ENCODE data around the gene LRRC75B. TPM values are rescaled to one million over a fixed set of nuclear protein-coding genes. Genes with fewer than 3 reads are reported as not detected.
A peak's percentile ranks its signal among the peaks of the same experiment; 100 is the strongest.

The LRRC75B gene
- total and polyA plus RNA-seq, 2 of the 8 experiments (the other 6 are each of a cell fraction or from before 2014, with no cell fraction given), result 12.2 to 26.6 TPM

- no peak for FAIRE-seq
These were observed 6.6 kb upstream of the LRRC75B start for GRCh38 chr22:24599514-24599913.

More at GRCh38 chr22:24599514-24599913, 6.6 kb upstream of the LRRC75B start:
- peak overlapping the region; percentile 95; the same call in 1 of the 2 replicates for H2BK12ac ChIP-seq (ENCODE audit: low read depth, low read length)
- ChIA-PET CTCF (ENCODE audit: partially characterized antibody) (interaction anchor here (1.1 to 1.2 kb wide), 2 partner anchors 11 to 173 kb away, joined by 4 read pairs; no protein-coding TSS in a partner anchor), POLR2A (ENCODE audit: partially characterized antibody) (interaction anchor here (0.6 to 1.2 kb wide), 3 partner anchors 15 to 179 kb away, joined by 3 to 5 read pairs (median 3); no protein-coding TSS in a partner anchor)
- H3K23ac ChIP-seq (ENCODE audit: insufficient read length), result no peak overlapping the region
- no peaks in the 10 kb centered on the region for H4K20me1 ChIP-seq (replicated peaks in 1 of 2; ENCODE audit: control insufficient read depth in 1 of 2, insufficient read depth in 2 of 2, low read length in 2 of 2)
- peaks cover 7 to 24% (median 13%) of the 10 kb centered on the region in 4 experiments for H3K4me1 ChIP-seq (replicated peaks in 1 of 4; ENCODE audit: control insufficient read depth in 3 of 4, insufficient read depth in 4 of 4, low read length in 3 of 4)
- H4K5ac ChIP-seq (ENCODE audit: insufficient read length, low read depth, low read length), result no peak overlapping the region
- H3K9ac ChIP-seq (replicated peaks in 1 of 4; ENCODE audit: extremely low read depth in 1 of 4, low read depth in 3 of 4, low read length in 3 of 4), result no peak overlapping the region
- 0 out of 2 replicates have a peak overlapping the region, but pooled peaks have one; percentile 1 for H2AFZ ChIP-seq (ENCODE audit: low read length)
- H3K4ac ChIP-seq (replicated peaks; ENCODE audit: insufficient read length, low read depth, low read length), result no peak overlapping the region
- H2BK5ac ChIP-seq (ENCODE audit: low read depth, low read length), result peak overlapping the region; percentile 87; the same call in 1 of the 2 replicates
- TF ChIP-seq, protein P1, sequence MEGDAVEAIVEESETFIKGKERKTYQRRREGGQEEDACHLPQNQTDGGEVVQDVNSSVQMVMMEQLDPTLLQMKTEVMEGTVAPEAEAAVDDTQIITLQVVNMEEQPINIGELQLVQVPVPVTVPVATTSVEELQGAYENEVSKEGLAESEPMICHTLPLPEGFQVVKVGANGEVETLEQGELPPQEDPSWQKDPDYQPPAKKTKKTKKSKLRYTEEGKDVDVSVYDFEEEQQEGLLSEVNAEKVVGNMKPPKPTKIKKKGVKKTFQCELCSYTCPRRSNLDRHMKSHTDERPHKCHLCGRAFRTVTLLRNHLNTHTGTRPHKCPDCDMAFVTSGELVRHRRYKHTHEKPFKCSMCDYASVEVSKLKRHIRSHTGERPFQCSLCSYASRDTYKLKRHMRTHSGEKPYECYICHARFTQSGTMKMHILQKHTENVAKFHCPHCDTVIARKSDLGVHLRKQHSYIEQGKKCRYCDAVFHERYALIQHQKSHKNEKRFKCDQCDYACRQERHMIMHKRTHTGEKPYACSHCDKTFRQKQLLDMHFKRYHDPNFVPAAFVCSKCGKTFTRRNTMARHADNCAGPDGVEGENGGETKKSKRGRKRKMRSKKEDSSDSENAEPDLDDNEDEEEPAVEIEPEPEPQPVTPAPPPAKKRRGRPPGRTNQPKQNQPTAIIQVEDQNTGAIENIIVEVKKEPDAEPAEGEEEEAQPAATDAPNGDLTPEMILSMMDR (IDR thresholded peaks at IDR 0.05; ENCODE audit: control extremely low read depth in 1 of 3, insufficient read depth in 1 of 3, low read depth in 1 of 3, low read length in 3 of 3), result peak; percentile 5 to 6 (median 6); a peak in 2 of 4 replicates
- TF ChIP-seq RAD21 (IDR thresholded peaks at IDR 0.05 in 1 of 2, conservative IDR thresholded peaks at IDR 0.05 in 1 of 2; ENCODE audit: low read depth in 2 of 2, low read length in 2 of 2) (0 out of 4 replicates have a peak, but pooled peaks of 1 of the 2 experiments have one; percentile 9), HDAC6 (IDR thresholded peaks at IDR 0.05; ENCODE audit: low read depth, low read length) (no peak)
- no peak overlapping the region for H3K14ac ChIP-seq (ENCODE audit: insufficient read length)
- H2BK120ac ChIP-seq (replicated peaks; ENCODE audit: low read depth, low read length), result no peak overlapping the region
- no peaks in the 10 kb centered on the region for H3K9me3 ChIP-seq (ENCODE audit: insufficient read depth in 2 of 2, low read depth in 1 of 2, low read length in 1 of 2)
- peak in 1 of 2 experiments; percentile 54 for DNase-seq (ENCODE audit: low read depth in 1 of 2, low spot score in 2 of 2)
- no peaks in the 10 kb centered on the region for H3K79me1 ChIP-seq (ENCODE audit: low read depth, low read length)
- H3K4me3 ChIP-seq (ENCODE audit: extremely low read depth in 1 of 4, insufficient read depth in 2 of 4, low read depth in 3 of 4, low read length in 4 of 4), result no peak overlapping the region
- H4K8ac ChIP-seq (ENCODE audit: extremely low read depth, insufficient read depth, low read length), result peak overlapping the region; percentile 69; the same call in 1 of the 2 replicates
- peak overlapping the region; percentile 25 for H3K56ac ChIP-seq (replicated peaks; ENCODE audit: insufficient read length, low read depth, low read length)
- no peak overlapping the region for H3K4me2 ChIP-seq (ENCODE audit: insufficient read depth in 1 of 2, low read depth in 2 of 2, low read length in 2 of 2)
- H2AK5ac ChIP-seq (ENCODE audit: low read depth, low read length), result no peak overlapping the region
- H3K36me3 ChIP-seq (ENCODE audit: control insufficient read depth in 2 of 4, insufficient read depth in 4 of 4, low read length in 3 of 4), result no peaks in the 10 kb centered on the region
- no peaks in the 10 kb centered on the region for H3K79me2 ChIP-seq (ENCODE audit: control insufficient read depth in 1 of 2, insufficient read depth in 2 of 2, low read length in 2 of 2)
- no peak overlapping the region for H4K91ac ChIP-seq (replicated peaks; ENCODE audit: insufficient read length, low read length)
- no peak overlapping the region for H3K27ac ChIP-seq (ENCODE audit: low read depth, low read length)
- 66% methylated on average over 8 of the region's 8 CpGs; no CpG with 5 or more reads in 1 of the 2 experiments for WGBS, 2 experiments (ENCODE audit: extremely low coverage in 1 of 2, insufficient coverage in 1 of 2, insufficient read length in 1 of 2, insufficient replicate concordance in 2 of 2, low coverage in 1 of 2, low lambda C conversion rate in 2 of 2, missing lambda C conversion rate in 1 of 2)
- H3K18ac ChIP-seq (ENCODE audit: extremely low read depth, low read length), result peak overlapping the region; percentile 60
- H3K27me3 ChIP-seq (replicated peaks in 1 of 4; ENCODE audit: control insufficient read depth in 3 of 4, extremely low read depth in 1 of 4, insufficient read depth in 3 of 4, low read length in 3 of 4), result no peaks in the 10 kb centered on the region
- no peaks in the 10 kb centered on the region; the same call in 1 of the 2 replicates for H3K23me2 ChIP-seq (ENCODE audit: low read depth, low read length)
- peak overlapping the region; percentile 95 for H2BK15ac ChIP-seq (ENCODE audit: low read length)
- H2BK20ac ChIP-seq (ENCODE audit: low read length), result peak overlapping the region; percentile 80; the same call in 1 of the 2 replicates
